GM18909 (cell line): Measurements from ENCODE around the gene KRTAP27-1.

Experiments used
- ATAC-seq: cut with Tn5 transposase; IDR thresholded peaks from one replicate; pipeline ENCODE4 v1.9.1; 2021; ENCODE audit warnings: mild to moderate bottlenecking; ENCODE audit not compliant: unreplicated experiment, poor library complexity

The KRTAP27-1 gene

GRCh38 chr21:30337276-30337744, at the start of gene KRTAP27-1:
Gene KRTAP27-1, minus strand, starts transcription at chr21:30337694. Its CDS starts 26 bp downstream, at chr21:30337668.
- ATAC-seq: no peak

- ATAC-seq: no peak
Measured at GRCh38 chr21:30382201-30382600, 44.7 kb upstream of the KRTAP27-1 start.

GRCh38 chr21:30372139-30372770, 34.8 kb upstream of the KRTAP27-1 start, which contains the start of gene KRTAP13-2:
Gene KRTAP13-2, minus strand, starts transcription at chr21:30372271. Its CDS starts 58 bp downstream, at chr21:30372213.
- ATAC-seq: no peak

- ATAC-seq: no peak
Measured at GRCh38 chr21:30355906-30356305, 18.4 kb upstream of the KRTAP27-1 start.

- ATAC-seq: no peak
Measured at GRCh38 chr21:30354308-30355005, 17.0 kb upstream of the KRTAP27-1 start.

GRCh38 chr21:30351534-30351933, 14.0 kb upstream of the KRTAP27-1 start:
- ATAC-seq: no peak

GRCh38 chr21:30349572-30349971, 12.1 kb upstream of the KRTAP27-1 start:
- ATAC-seq: no peak

GRCh38 chr21:30348506-30348905, 11.0 kb upstream of the KRTAP27-1 start, which contains the start of gene KRTAP23-1:
Gene KRTAP23-1, minus strand, starts transcription at chr21:30348606. Its CDS starts 0 bp downstream, at chr21:30348606.
- no peak for ATAC-seq

- no peak for ATAC-seq
Measured at GRCh38 chr21:30345014-30345413, 7.5 kb upstream of the KRTAP27-1 start.

GRCh38 chr21:30340714-30341573, 3.5 kb upstream of the KRTAP27-1 start:
- ATAC-seq: no peak

- no peak for ATAC-seq
Measured at GRCh38 chr21:30338717-30339116, 1.2 kb upstream of the KRTAP27-1 start.

GRCh38 chr21:30337772-30338171, 278 bp upstream of the KRTAP27-1 start:
- no peak for ATAC-seq

GRCh38 chr21:30336596-30336995, 898 bp downstream of the KRTAP27-1 start:
- ATAC-seq: no peak

- no peak for ATAC-seq
Measured at GRCh38 chr21:30333736-30334135, 3.8 kb downstream of the KRTAP27-1 start.

- ATAC-seq: no peak
Measured at GRCh38 chr21:30332681-30333080, 4.8 kb downstream of the KRTAP27-1 start.

GRCh38 chr21:30329203-30329875, 8.2 kb downstream of the KRTAP27-1 start:
- ATAC-seq: no peak

- ATAC-seq: no peak
Measured at GRCh38 chr21:30326390-30326789, 11.1 kb downstream of the KRTAP27-1 start.

GRCh38 chr21:30320215-30320614, 17.3 kb downstream of the KRTAP27-1 start, which contains the start of gene KRTAP26-1:
Gene KRTAP26-1, minus strand, starts transcription at chr21:30320315. Its CDS starts 280 bp downstream, at chr21:30320035.
- no peak for ATAC-seq

- ATAC-seq: no peak
Measured at GRCh38 chr21:30315701-30316100, 21.8 kb downstream of the KRTAP27-1 start.

GRCh38 chr21:30306884-30307283, 30.6 kb downstream of the KRTAP27-1 start:
- no peak for ATAC-seq
